ENCODE data around the gene RPL5. TPM values are rescaled to one million over a fixed set of nuclear protein-coding genes. Genes with fewer than 3 reads are reported as not detected.

RPL5 gene
- total RNA-seq, 1 experiment from 2014 or later, result 1,169 TPM

DNA sequence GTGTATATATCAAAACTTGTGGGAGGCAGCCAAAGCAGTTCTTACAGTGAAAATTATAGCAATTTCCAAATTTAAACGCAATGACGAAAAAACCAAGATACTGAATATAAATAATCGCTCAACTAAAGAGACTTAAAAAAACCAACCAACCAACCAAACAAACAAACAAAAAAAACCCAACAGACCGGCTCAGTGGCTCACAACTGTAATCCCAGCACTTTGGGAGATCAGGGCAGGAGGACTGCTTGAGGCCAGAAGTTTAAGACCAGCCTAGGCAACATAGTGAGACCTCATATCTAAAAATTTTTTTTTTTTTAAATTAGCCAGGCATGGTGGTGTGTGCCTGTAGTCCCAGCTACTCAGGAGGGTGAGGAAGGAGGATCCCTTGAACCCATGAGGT, 23.4 kb downstream of the RPL5 start:
- no peak for DNase-seq (ENCODE audit: low spot score)

DNA sequence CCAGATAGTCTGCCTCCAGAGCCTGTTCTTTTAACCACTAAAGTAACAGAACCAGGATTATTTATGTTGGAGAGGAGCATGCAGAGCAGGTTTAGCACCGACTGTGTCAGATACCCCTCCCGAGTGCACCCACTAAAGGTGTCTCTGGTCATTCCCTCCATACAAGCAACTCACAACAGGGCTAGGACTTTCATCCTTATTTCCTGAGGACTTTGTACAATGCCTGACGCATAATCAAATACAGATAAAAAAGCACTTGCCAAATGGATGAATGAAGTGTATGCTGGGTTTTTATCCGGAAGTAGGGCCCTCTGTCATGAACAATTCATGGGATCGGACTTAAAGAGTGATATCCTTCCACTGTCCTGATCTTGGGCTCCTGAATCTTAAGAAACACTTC, 26.0 kb downstream of the RPL5 start:
- no peak for DNase-seq (ENCODE audit: low spot score)

DNA sequence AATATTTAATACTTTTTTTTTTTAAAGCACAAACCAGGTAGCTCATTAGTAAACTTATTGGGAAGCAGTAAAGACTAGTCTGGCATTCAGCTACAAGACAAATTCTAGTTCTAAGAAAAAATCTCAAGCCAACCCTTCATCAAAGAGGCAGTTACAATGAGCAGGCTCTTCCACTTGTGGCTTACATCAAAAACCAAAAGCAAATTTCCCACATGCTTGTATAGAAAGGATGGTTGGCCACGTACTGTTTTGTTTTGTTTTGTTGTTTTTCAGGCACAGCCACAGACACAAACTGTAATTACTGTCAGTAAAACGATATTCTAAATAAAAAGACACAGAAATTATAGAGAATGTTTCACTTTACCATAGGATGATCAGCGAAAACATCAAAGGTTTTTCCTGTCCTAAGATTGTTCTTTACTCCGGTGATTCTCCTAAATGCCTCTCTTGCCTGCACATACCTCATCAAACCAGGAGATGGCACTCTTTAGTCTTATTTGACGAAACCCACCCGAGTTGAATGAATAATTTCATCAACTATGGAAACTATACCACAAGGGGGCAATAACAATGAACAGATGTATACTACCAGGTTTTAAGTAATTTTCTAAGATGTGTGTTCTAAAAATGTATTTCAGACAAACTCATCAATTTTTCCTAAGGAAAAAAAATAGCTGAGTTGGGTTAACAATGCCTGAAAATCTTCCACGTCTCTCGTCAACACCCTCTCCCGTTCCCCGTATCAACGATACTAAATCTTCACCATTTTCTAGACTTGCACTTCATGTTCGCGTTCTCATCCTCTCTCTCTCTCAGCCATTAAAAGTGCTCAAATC, 26.9 kb downstream of the RPL5 start:
- DNase-seq (ENCODE audit: low spot score), result peak; percentile 87

DNA sequence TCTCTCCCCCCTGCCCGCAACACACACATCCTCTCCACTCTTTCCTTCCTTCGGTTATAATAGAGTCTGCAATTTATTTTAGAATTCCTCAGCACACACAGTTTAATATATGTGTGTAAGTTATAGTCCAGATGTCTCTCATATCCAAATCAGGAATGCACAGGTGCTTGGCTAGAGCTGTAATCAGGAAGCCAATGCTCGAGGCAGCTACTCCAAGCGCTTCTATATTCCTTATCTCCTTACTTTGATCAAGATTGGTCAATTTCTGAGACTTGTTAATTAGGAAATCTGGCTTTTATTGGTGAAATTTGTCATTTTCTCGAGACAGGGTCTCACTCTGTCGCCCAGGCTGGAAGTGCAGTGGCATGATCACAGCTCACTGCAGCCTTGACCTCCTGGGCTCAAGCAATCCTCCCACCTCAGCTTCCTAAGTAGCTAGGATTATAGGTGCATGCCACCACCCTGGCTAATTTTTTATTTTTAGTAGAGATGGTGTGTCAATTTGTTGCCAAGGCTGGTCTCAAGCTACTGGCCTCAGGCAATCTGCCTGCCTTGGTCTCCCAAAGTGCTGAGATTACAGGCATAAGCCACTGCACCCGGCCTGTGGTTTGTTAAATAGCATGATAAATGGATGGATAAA, 27.7 kb downstream of the RPL5 start:
- no peak for DNase-seq (ENCODE audit: low spot score)

DNA sequence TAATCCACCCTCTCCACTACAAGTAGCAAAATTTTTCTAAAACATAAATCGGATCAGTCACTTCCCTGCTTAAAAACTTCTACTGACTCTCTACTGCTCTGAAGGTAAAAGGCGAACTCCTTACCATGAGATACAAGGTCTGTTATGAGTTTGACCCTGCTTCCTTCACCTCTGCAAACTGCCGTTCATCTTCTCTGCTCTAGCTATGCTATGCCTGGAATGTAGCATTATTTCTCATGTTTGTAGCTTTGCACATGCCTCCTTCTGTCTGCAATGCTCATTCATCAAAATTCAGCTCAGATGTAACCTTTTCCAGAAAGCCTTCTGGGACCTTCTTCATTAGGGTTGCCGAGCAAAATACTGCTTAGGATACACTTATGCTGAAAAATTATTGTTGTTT, 30.8 kb downstream of the RPL5 start:
- no peak for DNase-seq (ENCODE audit: low spot score)

DNA sequence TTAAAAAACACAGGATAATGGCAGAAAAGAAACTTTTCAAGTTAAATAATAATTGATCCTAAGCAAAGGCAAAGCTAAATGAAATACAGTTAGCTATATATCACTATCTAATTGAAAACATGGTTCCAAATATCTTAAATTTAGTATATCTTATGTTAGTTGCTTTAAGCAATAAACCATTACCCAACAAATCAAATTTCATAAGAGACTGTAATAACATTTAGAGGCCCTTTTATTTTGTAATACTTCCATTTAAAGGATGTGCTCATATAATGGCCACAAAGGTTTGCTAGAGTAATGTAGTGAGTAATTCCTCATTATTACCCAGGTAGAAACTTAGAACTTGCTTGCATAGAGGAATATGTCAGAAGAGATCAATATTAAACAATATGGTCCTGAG, 32.3 kb downstream of the RPL5 start:
- DNase-seq (ENCODE audit: low spot score), result no peak

DNA sequence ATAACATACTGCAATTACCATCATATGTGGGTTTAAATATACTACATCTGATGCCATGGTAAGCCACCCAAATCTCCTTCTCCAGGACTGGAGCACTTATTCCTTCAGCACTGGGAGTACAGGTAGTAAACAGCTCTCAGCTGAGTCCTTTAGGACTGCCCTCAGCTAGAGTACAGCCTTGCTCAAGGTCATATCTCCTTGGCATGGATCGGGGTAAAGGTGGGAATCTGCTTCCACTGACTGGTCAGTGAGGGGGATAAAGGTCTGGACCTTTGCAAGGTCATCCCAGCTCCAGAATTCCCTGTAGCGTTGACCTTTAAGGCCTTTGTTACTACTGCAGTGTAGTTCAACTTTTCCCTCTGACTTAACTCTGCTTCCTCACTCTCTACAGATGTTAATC, 38.8 kb downstream of the RPL5 start:
- no peak for DNase-seq (ENCODE audit: low spot score)

DNA sequence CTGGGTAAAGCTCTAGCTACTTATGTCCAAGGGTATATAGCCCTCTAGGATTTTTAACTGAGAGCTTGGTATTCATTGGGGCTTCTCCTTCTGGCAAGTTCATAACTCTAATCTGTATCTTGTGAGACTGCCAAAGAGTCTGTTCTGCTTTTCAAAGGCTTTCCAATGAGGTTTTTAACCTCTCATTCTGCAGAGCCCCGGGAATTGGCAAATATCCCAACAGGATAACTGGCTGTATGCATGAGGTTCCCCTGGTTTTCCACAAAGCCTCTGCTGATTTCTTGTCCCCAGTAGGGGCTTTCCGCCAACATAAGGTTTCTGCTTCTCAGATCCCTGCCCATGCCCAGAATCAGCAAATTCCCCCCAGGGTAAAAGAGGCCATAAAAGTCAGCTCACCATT, 40.9 kb downstream of the RPL5 start:
- no peak for DNase-seq (ENCODE audit: low spot score)

DNA sequence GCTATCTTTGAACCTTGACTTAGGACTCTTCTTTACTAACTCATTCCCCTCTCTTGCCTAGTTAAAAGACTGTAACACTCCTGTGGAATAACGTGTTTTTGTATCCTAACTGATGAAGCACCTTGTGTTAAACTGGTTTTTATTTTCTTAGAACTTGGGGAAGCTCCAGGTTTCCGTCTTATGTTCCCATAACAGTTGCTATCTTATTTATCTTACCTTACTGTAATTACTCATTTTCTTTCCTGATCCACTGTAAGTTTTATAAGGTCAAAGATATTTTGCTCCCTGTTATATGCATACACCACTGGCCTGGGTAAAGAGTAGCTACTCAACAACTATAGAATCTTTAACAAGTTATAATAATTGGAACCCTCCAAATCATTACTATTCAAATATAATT, 43.1 kb downstream of the RPL5 start:
- no peak for DNase-seq (ENCODE audit: low spot score)

DNA sequence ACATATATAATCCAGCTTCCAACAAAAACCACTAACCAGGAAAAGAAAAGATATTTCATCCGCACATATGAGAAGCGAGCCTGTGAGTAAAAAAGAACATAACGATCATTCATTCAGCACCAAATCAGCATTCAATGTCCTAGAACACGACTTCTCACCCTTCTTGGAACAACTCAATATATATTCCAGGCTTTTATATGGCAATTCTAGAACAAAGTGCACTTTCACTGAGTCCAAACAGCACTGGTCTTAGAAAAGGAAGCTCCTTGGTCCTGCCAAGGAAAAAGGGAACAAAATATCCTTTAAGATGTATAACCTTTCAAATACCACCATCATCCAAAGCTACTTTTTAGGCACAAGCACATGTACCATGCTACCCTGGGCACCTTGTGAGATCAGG, 44.5 kb downstream of the RPL5 start:
- no peak for DNase-seq (ENCODE audit: low spot score)

DNA sequence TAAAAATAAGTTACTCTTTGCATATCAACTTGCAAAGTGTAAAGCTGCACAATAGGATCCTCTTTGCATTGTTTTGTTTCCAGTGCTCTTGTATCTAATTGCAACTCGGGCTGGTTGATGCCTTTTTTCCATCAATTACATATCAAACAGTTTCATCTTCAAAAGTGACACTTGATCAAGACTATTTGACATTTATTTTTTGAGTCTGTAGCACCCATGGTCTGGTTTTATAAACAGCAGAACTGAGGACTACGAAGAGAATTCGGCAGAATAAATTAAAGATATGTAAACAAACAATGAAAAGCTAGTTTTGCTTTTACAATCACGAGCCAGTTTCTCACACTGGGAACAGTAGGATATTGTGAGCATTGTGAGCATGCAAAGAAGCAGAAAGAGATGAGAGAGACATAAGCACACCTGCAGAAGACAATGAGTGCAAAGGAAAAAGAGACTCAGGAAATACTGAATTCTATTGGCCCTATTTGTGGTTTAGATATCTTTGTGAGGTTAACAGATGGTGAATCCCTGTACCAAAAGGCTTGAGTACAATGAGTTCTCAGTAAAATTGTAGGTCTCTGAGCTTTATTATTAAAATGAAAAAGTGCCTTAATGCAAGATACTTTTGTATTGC, 45.4 kb downstream of the RPL5 start:
- DNase-seq (ENCODE audit: low spot score), result no peak

DNA sequence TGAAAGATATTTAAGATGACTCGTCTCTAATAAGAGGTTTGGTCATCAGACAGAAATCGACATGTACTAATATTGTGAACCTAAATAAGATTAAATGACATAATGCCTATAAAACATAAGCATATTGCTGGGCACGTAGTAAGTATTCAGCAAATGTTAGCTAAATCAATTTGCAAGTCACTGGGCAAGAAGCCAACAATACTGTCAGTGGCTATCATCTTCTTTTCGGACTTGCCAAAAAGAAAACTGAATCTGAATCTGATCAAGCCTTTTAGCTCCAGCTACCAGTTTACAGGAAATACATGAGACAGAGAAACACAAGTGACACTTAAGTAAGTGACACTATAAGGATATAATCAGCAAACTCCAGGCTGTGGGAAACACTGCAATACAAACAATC, 46.0 kb downstream of the RPL5 start:
- no peak for DNase-seq (ENCODE audit: low spot score)

DNA sequence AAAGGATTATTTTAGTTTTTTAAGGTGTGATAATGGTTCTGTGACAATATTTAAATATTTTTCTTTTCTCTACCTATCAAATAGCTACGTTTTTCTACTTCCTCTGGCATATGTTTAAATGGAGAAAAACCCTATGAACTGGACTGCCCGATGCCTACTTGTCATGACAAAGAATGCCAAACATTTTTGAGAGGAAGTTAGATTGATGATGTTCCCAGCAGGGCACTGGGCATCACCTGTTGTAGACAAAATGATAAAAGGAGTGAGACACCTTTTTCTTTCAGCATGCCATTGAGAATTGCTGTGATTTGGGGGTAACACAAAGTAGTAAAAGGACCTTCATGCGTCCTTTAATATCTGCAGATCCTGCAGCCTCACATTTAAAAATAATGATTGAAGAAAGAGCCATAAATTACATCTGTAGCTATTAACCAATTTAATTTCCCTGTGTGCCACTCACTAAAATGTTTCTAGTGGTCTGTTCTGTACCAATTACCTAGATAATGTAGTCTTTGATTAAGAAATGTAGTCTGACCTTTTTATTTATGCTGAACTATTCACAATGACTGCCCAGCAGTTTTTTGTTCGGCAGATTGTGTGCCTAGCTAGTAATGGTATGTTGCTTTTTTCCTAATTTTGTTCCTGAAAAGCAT, 47.6 kb downstream of the RPL5 start:
- DNase-seq (ENCODE audit: low spot score), result no peak

DNA sequence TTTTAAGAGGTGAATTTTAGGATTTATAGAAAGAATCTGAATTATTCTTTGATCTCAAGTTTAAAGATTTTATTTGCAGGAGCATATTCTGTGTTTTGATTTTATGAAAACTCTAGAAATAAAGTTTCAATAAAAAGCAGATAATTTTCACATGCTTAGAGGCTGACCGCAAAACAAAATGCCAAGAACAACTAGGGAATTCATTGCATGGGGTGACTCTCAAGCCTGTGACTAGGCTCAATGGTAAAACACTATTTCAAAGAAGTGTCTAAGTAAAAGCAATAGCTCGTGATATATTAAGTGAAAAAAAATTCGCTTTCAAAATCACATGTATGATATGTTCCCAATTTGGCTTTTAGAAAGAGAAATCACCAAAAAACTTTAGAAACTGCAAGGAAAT, 49.6 kb downstream of the RPL5 start:
- DNase-seq (ENCODE audit: low spot score), result no peak

DNA sequence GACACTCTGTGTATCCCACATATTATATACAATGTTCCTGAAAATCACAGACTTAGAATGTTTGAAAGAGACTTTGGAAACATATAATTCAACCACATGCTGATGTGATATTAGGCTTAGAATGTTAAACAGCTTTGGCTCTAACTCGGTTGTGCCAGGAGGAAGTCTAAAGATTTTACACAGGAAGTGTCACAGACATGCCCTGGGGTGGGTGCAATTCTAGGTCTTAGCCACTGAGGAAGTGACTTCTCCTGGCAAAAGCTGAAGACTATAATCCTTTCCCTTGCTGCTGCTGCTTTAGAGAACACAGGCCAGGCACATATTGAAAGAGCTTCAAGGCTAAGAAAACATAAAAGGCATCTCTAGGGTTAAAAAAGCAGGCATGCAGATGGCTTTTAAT, 51.0 kb downstream of the RPL5 start:
- DNase-seq (ENCODE audit: low spot score), result no peak

DNA sequence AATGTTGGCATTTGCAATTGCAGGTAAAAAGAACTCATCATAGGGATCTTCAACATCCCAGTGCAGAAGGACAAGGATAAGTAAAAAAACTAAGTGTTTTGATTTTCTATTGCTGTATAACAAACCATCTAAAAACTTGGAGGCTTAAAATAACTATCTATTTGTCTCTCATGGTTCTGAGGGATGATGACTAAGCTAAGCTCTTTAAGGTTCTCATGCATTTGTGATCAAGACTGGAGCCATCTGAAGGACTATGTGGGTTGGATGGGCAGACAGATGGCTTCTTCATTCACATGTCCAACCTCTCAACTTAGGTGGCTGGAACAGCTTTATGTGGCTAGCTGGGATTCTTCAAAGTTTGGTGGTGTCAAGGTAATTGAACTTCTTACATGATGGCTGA, 51.5 kb downstream of the RPL5 start:
- no peak for DNase-seq (ENCODE audit: low spot score)

DNA sequence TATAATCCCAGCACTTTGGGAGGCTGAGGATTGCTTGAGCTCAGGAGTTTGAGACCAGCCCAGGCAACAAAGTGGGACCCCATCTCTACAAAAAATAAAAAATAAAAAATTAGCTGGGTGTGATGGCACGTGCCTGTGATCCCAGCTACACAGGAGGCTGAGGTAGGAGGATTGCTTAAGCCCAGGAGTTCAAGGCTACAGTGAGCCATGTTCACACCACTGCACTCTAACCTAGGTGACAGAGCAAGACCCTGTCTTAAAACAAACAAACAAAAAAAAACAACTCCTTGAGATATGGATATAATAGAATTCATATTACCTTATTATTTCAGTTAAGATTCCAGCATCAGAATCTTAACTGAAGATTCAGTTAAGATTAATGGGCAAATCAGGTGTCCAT, 52.4 kb downstream of the RPL5 start:
- DNase-seq (ENCODE audit: low spot score), result no peak

DNA sequence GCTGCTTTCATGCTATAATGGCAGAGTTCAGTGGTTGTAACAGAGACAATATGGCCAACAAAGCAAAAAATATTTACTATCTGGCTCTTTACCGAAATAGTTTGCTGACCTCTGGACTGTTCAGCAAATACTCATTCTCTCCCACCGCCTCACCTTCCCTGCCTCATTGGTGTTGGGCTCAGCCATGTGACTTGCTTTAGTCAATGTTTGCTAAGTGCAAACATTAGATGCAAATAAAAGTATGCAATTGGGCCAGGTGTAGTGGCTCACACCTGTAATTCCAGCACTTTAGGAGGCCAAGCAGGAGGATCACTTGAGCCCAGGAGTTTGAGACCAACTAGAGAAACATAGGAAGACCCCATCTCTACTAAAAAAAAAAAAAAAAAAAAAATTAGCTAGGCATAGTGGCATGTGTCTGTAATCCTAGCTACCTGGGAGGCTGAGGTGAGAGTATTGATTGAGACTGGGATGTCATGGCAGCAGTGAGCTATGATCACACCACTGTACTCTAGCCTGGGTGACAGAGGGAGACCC, 55.1 kb downstream of the RPL5 start:
- no peak for DNase-seq (ENCODE audit: low spot score)

DNA sequence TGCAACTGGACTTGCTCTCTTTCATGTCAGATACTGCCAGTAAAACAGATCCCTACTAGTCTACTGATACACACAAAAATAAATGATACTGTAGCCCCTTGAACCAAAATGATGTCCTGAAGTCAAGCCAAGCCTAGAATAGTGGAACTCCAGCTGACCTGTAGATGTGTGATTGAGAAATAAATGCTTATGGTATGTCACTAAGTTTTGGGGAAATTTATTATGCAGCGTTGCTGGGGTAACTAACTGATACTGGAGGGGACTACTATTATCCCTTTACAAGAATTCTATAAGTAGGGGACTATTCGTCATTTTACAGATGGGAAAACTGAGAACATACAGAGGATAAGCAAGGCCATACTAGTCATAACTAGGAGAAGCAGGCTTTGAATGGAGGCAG, 55.6 kb downstream of the RPL5 start:
- no peak for DNase-seq (ENCODE audit: low spot score)

Data from HT-29 (cell line).